GM23338 (cell line): Measurements from ENCODE around the gene MBD5.

Source experiments
- CREB1 ChIP-seq: fragments of 250-450 bp; sonication (Bioruptor Pico); IDR thresholded peaks from 2 replicates; pipeline ENCODE4 v1.5.0; 2020; ENCODE audit warnings: low read depth, mild to moderate bottlenecking, moderate library complexity
- CTCF ChIP-seq, 2 experiments: fragments of 200-600 bp in 1 of 2; sonication (generic) in 1 of 2; conservative IDR thresholded peaks; 2 replicates each; pipeline versions ENCODE4 v1.5.1 to v1.6.1; 2016 to 2017; ENCODE audit warnings: antibody characterized with exemption in 2 of 2, low read depth in 2 of 2, mild to moderate bottlenecking in 2 of 2, moderate library complexity in 1 of 2
- EZH2 ChIP-seq: fragments of 200-600 bp; sonication (generic); IDR thresholded peaks from one replicate; pipeline ENCODE4 v1.8.0; 2017; ENCODE audit warnings: antibody characterized with exemption, mild to moderate bottlenecking, low read depth; ENCODE audit not compliant: unreplicated experiment
- EZH2phosphoT487 ChIP-seq: fragments of 200-600 bp; sonication (generic); IDR thresholded peaks from one replicate; pipeline ENCODE4 v1.8.1; 2018; ENCODE audit warnings: antibody characterized with exemption; ENCODE audit not compliant: unreplicated experiment
- JUNB ChIP-seq: IDR thresholded peaks from one replicate; pipeline ENCODE4 v1.6.1; 2016; ENCODE audit warnings: antibody characterized with exemption; ENCODE audit not compliant: unreplicated experiment
- POLR2AphosphoS5 ChIP-seq: IDR thresholded peaks from 2 replicates; pipeline ENCODE4 v1.6.1; 2016; ENCODE audit warnings: antibody characterized with exemption, low read depth
- REST ChIP-seq: IDR thresholded peaks from one replicate; pipeline ENCODE4 v1.6.1; 2018; ENCODE audit warnings: antibody characterized with exemption; ENCODE audit not compliant: unreplicated experiment
- ZNF331 ChIP-seq: fragments of 250-450 bp; sonication (Bioruptor Pico); IDR thresholded peaks from 2 replicates; pipeline ENCODE4 v1.5.0; 2020; ENCODE audit warnings: low read depth, mild to moderate bottlenecking, moderate library complexity
- TF ChIP-seq, protein P1 (sequence below): IDR thresholded peaks from 2 replicates; pipeline ENCODE4 v1.6.1; 2016; ENCODE audit warnings: antibody characterized with exemption

DNA sequence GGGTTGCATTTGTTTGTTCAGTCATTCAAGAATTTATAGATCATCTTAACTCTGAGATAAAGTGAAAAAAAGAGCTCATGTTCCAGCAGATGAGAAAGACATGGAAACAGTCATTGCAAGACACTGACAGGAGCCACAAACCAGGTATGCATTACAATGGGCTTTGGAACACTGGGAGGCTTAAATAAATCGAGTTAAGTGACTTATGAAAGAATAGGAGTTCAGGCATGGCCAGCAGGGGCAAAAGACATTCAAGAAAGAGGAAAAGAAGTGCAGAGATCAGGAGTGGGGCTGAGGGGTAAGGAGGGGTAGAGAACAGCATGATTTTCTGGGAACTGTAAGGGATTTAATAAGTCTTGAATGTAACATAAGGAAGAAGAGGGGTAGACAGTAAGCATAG is 502.4 kb downstream of the MBD5 start:
- no peak for TF ChIP-seq POLR2AphosphoS5
- TF ChIP-seq CTCF (conservative IDR thresholded peaks at IDR 0.05; ENCODE audit: low read depth in 2 of 2): no peak
- TF ChIP-seq EZH2: no peak
- no peak for TF ChIP-seq EZH2phosphoT487
- TF ChIP-seq REST: no peak
- TF ChIP-seq CREB1 (CRISPR knock-in tag): no peak
- no peak for TF ChIP-seq ZNF331 (CRISPR knock-in tag)
- TF ChIP-seq, protein P1, sequence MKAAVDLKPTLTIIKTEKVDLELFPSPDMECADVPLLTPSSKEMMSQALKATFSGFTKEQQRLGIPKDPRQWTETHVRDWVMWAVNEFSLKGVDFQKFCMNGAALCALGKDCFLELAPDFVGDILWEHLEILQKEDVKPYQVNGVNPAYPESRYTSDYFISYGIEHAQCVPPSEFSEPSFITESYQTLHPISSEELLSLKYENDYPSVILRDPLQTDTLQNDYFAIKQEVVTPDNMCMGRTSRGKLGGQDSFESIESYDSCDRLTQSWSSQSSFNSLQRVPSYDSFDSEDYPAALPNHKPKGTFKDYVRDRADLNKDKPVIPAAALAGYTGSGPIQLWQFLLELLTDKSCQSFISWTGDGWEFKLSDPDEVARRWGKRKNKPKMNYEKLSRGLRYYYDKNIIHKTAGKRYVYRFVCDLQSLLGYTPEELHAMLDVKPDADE: no peak
- TF ChIP-seq JUNB: no peak
